Activated CD8-positive, alpha-beta memory T cell treated with anti-CD3 and anti-CD28 coated beads, Interleukin-2, amount 50 U/mL, for 48 hours (primary cell): Measurements from ENCODE around the gene KCNC1.

Experiments used
- DNase-seq: peaks from one replicate; pipeline ENCODE4 v3.0.0-alpha.2; 2020

The KCNC1 gene

GRCh38 chr11:17755891-17756290, 21.3 kb downstream of the KCNC1 start:
- DNase-seq: no peak

- peak; percentile 61 for DNase-seq
These were observed 25.8 kb downstream of the KCNC1 start for GRCh38 chr11:17760102-17761029.

DNA sequence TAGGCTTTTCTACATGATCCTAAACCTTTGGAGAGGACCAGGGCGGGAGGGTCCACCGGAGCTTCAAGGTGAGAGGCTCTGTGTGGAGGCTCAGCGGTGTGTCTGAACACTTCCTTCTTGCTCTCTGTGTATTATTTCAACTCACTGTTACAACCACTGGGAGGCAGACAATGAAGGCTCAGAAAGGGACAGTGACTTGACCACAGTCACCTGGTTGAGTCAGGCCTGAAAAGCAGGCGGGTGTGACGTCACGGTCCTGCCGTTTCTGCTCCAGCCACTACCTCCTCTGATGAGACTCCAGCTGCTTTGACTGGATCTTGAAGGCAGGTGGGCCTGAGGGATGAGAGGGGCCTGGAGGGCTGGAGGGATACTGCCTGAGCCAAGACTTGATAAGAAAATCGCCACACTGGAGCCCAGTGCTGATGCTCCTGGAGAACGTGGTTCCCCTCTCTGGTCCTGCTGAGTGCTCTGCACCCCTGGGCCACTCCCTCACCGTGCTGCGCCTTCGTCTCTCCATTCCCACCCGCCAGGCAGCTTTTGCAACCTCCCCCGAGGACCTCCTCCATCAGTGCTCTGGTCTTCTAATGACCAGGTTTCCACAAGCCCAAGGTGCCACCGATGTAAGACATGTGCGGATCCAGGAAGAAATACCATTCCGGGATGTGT, 27.9 kb downstream of the KCNC1 start:
- no peak for DNase-seq

- DNase-seq: no peak
These were observed 28.7 kb downstream of the KCNC1 start for GRCh38 chr11:17763244-17763643.

DNA sequence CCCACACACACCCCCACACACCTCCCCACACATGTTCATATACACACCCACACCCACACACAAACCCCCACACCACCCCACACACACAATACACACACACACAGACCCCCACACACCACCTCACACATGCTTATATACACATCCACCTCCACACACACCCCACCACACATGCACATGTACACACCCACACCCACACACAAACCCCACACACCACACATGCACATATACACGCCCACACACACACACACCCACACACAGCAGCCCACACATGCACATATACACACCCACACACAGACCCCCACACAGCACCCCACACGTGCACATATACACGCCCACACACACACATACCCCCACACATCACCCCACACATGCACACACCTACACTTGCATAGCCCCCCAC, 29.1 kb downstream of the KCNC1 start:
- DNase-seq: no peak

GRCh38 chr11:17764446-17765218, 30.1 kb downstream of the KCNC1 start:
- DNase-seq: no peak

- DNase-seq: no peak
These were observed 30.9 kb downstream of the KCNC1 start for GRCh38 chr11:17765356-17766072.

DNA sequence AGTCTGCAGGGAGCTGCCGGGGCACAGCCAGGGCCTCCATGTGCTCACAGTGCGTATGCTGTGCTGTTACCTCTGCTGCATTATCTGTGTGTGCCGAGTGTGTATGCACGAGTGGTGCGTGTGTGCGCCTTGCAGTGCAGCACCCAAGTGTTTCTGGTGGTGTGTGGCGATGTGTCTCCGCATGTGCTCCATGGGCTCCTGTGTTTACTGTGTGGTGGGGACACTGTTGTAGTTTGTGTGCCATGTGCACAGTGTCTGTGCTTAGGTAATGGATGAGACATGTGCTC, 31.4 kb downstream of the KCNC1 start:
- no peak for DNase-seq

DNA sequence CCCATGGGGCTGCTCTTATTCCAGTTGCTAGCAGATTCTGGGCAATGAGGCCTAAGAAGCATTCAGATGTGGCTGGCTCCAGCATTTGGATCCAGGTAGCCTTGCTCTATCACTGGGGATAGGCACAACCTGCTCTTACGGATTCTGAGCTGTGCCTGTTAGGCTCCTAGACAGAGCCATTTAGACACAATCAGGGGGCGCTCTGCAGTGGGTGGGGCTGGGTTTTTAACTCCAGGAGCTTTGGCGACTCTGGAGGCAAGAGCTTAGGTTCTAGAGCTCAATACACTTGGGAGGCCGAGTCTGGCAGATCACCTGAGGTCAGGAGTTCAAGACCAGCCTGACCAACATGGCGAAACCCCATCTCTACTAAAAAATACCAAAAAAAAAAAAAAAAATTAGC, 32.0 kb downstream of the KCNC1 start:
- no peak for DNase-seq

GRCh38 chr11:17767301-17767885, 32.8 kb downstream of the KCNC1 start:
- no peak for DNase-seq

- DNase-seq: no peak
These were observed 33.3 kb downstream of the KCNC1 start for GRCh38 chr11:17767914-17768313.

GRCh38 chr11:17768547-17768946, 34.0 kb downstream of the KCNC1 start:
- no peak for DNase-seq

DNA sequence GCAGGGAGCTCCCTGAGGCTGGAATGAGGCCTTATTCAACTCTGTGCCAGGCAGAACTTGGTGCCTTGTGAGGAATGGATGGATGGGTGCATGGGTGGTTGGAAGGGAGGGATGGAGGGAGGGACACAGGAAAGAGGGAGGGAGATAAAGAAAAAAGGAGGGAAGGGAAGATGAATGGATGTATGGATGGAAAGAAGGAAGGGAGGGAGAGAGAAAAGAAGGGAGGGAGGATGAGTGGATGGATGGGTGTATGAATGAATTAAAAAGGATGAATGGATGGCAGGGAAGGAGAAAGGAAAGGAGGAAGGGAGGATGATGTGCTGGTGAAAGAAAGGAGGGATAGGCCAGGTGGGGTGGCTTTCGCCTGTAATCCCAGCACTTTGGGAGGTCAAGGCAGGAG, 34.6 kb downstream of the KCNC1 start:
- no peak for DNase-seq

GRCh38 chr11:17770048-17770652, 35.6 kb downstream of the KCNC1 start:
- DNase-seq: no peak

- DNase-seq: no peak
These were observed 36.3 kb downstream of the KCNC1 start for GRCh38 chr11:17770917-17771316.

DNA sequence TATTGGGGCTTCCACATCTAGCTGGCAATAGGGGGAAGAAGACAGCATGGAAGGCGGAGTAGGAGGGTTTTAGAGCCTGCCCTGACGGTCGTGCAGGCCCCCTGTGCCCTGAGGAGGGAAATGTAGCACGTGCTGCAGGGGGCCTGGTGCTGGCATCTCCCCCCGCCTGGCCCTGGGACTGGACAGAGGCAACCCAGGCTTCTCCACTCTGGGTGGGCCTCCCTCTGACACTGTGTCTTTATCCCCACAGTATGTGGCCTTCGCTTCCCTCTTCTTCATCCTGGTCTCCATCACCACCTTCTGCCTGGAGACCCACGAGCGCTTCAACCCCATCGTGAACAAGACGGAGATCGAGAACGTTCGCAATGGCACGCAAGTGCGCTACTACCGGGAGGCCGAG, 36.8 kb downstream of the KCNC1 start:
- DNase-seq: no peak

DNA sequence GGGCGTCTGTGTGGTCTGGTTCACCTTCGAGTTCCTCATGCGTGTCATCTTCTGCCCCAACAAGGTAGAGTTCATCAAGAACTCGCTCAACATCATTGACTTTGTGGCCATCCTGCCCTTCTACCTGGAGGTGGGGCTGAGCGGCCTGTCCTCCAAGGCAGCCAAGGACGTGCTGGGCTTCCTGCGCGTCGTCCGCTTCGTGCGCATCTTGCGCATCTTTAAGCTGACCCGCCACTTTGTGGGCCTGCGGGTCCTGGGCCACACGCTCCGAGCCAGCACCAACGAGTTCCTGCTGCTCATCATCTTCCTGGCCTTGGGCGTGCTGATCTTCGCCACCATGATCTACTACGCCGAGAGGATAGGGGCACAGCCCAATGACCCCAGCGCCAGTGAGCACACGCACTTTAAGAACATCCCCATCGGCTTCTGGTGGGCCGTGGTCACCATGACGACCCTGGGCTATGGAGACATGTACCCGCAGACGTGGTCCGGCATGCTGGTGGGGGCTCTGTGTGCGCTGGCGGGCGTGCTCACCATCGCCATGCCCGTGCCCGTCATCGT, 37.3 kb downstream of the KCNC1 start:
- no peak for DNase-seq

GRCh38 chr11:17772704-17773600, 38.4 kb downstream of the KCNC1 start:
- no peak for DNase-seq

DNA sequence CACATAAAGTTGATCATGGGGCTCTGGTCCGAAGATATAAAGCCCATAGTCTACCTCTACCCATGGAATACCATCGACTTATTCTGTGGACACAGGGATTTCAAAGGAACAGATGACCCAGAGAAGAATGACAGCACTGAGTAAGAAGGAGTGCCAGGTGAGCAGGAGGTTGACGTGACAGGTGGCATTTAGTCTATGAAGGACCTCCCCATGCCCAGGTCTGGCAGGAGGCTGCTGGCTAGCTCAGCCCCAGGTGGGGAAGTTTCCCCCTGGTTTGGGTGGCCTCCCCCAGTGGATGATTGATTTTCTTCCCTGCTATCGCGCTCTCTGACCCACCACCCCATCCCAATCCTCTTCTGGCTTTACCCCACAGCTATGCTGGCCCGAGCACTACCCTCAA, 39.1 kb downstream of the KCNC1 start:
- DNase-seq: no peak

DNA sequence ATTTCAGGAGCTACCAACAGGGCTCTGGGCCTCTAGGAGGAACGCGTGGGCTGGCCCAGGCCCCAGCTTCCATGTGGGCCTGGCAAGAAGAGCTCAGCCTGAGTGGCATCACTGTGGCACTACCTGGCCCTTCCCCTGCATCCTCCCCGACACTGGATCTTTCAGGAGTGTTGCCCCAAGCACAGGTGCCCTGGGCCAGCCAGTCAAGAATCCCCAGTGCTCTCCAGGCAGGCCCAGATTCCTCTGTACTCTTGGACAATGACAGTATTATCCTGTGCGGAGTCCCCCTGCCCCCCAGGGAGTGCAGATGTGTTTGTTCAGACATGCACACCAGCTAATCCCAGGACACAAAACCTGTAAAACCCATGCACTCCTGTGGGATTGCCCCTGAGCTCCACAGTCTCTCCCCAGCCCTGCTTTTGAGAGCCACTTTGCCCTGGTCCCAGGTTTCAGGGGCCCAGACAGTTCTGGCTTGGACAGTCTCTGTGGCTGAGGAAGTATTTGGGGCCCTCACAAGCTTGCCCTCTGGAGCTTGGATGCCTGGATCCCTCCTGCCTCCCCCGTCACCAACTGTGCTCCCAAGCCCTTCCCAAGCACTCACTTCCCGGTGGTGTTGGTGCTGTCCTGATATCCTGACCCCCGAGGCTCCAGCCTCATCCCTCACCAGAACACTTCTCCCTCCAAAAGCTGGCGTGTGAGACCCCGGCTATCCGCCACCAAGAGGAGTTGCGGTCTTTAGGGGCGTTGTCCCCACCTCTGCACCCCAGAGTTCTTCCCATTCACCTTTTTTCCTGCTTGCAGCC, 39.9 kb downstream of the KCNC1 start:
- DNase-seq: no peak
